ENCODE data around the gene MLF2.

MLF2 gene

GRCh38 chr12:6784761-6785160 is 31.8 kb upstream of the MLF2 start:
- no peak for DNase-seq (ENCODE audit: low read depth)
- TF ChIP-seq CTCF (IDR thresholded peaks at IDR 0.05; ENCODE audit: low read depth, low read length): no peak
- TF ChIP-seq POLR2A (IDR thresholded peaks at IDR 0.05; ENCODE audit: extremely low read depth, insufficient read length): no peak
- no peak for TF ChIP-seq MYC (IDR thresholded peaks at IDR 0.05; ENCODE audit: low read depth, low read length)
- TF ChIP-seq MAX (IDR thresholded peaks at IDR 0.05; ENCODE audit: low read depth, low read length): no peak
- no peak overlapping the region for H3K4me3 ChIP-seq (ENCODE audit: low read depth, low read length)

GRCh38 chr12:6784296-6784695 is 31.4 kb upstream of the MLF2 start:
- DNase-seq (ENCODE audit: low read depth): no peak
- TF ChIP-seq CTCF (IDR thresholded peaks at IDR 0.05; ENCODE audit: low read depth, low read length) (no peak), MYC (IDR thresholded peaks at IDR 0.05; ENCODE audit: low read depth, low read length) (no peak), POLR2A (IDR thresholded peaks at IDR 0.05; ENCODE audit: extremely low read depth, insufficient read length) (no peak), MAX (IDR thresholded peaks at IDR 0.05; ENCODE audit: low read depth, low read length) (no peak)

GRCh38 chr12:6783828-6784227 is 30.9 kb upstream of the MLF2 start:
- DNase-seq (ENCODE audit: low read depth): no peak
- no peak overlapping the region for H3K4me3 ChIP-seq (ENCODE audit: low read depth, low read length)
- TF ChIP-seq MAX (IDR thresholded peaks at IDR 0.05; ENCODE audit: low read depth, low read length) (no peak), CTCF (IDR thresholded peaks at IDR 0.05; ENCODE audit: low read depth, low read length) (no peak), POLR2A (IDR thresholded peaks at IDR 0.05; ENCODE audit: extremely low read depth, insufficient read length) (no peak), MYC (IDR thresholded peaks at IDR 0.05; ENCODE audit: low read depth, low read length) (no peak)

More at GRCh38 chr12:6784296-6784695, 31.4 kb upstream of the MLF2 start:
- no peak overlapping the region for H3K4me3 ChIP-seq (ENCODE audit: low read depth, low read length)

- H3K4me3 ChIP-seq (ENCODE audit: low read depth, low read length): no peak overlapping the region
- DNase-seq (ENCODE audit: low read depth): no peak
- TF ChIP-seq MYC (IDR thresholded peaks at IDR 0.05; ENCODE audit: low read depth, low read length) (no peak), POLR2A (IDR thresholded peaks at IDR 0.05; ENCODE audit: extremely low read depth, insufficient read length) (no peak), CTCF (IDR thresholded peaks at IDR 0.05; ENCODE audit: low read depth, low read length) (no peak), MAX (IDR thresholded peaks at IDR 0.05; ENCODE audit: low read depth, low read length) (no peak)
Observed at GRCh38 chr12:6782850-6783566, 30.1 kb upstream of the MLF2 start.

- H3K4me3 ChIP-seq (ENCODE audit: low read depth, low read length): no peak overlapping the region
- DNase-seq (ENCODE audit: low read depth): no peak
- TF ChIP-seq CTCF (IDR thresholded peaks at IDR 0.05; ENCODE audit: low read depth, low read length) (no peak), MAX (IDR thresholded peaks at IDR 0.05; ENCODE audit: low read depth, low read length) (no peak), MYC (IDR thresholded peaks at IDR 0.05; ENCODE audit: low read depth, low read length) (no peak), POLR2A (IDR thresholded peaks at IDR 0.05; ENCODE audit: extremely low read depth, insufficient read length) (no peak)
Observed at GRCh38 chr12:6782119-6782518, 29.2 kb upstream of the MLF2 start.
